Spleen (tissue), 11 donors: ENCODE results near the gene BMPR1A. TPM values are rescaled to one million over a fixed set of nuclear protein-coding genes. Genes with fewer than 3 reads are reported as not detected.
A peak's percentile ranks its signal among the peaks of the same experiment; 100 is the strongest.

Source experiments
- DNase-seq: peaks from one replicate; pipeline ENCODE4 v3.0.0-alpha.2; 2020
- H3K27ac ChIP-seq, 8 donors: fragments of 200-600 bp; sonication (generic) in 7 of 8; 1 replicate in 4 of 8; 2 replicates in 4 of 8; pipeline versions ENCODE4 v1.5.0 to v1.8.0; 2016 to 2021; ENCODE audit warnings: inconsistent platforms in 4 of 8, mild to moderate bottlenecking in 4 of 8, moderate library complexity in 1 of 8
- H3K27me3 ChIP-seq, 7 donors: fragments of 200-600 bp; sonication (generic) in 6 of 7; replicated peaks in 1 of 7; 1 replicate in 4 of 7; 2 replicates in 3 of 7; pipeline versions ENCODE4 v1.5.0 to v1.8.0; 2016 to 2021; ENCODE audit warnings: inconsistent platforms in 3 of 7, mild to moderate bottlenecking in 1 of 7
- H3K36me3 ChIP-seq, 6 donors: fragments of 200-600 bp; sonication (generic) in 5 of 6; 1 replicate in 4 of 6; 2 replicates in 2 of 6; pipeline versions ENCODE4 v1.5.0 to v1.8.0; 2016 to 2021; ENCODE audit warnings: inconsistent platforms in 2 of 6
- H3K4me1 ChIP-seq, 6 donors: fragments of 200-600 bp; sonication (generic) in 5 of 6; 1 replicate in 3 of 6; 2 replicates in 3 of 6; pipeline versions ENCODE4 v1.5.0 to v1.8.0; 2016 to 2021; ENCODE audit warnings: inconsistent platforms in 3 of 6
- H3K4me3 ChIP-seq, 8 donors: fragments of 200-600 bp; sonication (generic) in 7 of 8; 1 replicate in 4 of 8; 2 replicates in 4 of 8; pipeline versions ENCODE4 v1.5.0 to v1.8.0; 2016 to 2021; ENCODE audit warnings: inconsistent platforms in 4 of 8, mild to moderate bottlenecking in 4 of 8, moderate library complexity in 2 of 8
- H3K9me3 ChIP-seq, 8 donors: fragments of 200-600 bp; sonication (generic) in 7 of 8; 1 replicate in 4 of 8; 2 replicates in 4 of 8; pipeline versions ENCODE4 v1.5.0 to v1.8.0; 2016 to 2021; ENCODE audit warnings: inconsistent platforms in 4 of 8
- CTCF ChIP-seq, 11 experiments: fragments of 200-600 bp in 7 of 11; fragments of 450-650 bp in 4 of 11; sonication (generic) in 4 of 11; IDR thresholded peaks in 8 of 11; conservative IDR thresholded peaks in 3 of 11; 1 replicate in 7 of 11; 2 replicates in 4 of 11; pipeline versions ENCODE4 v1.4.0 to v1.8.0; 2016 to 2021; ENCODE audit warnings: antibody characterized with exemption in 11 of 11, inconsistent platforms in 4 of 11, mild to moderate bottlenecking in 1 of 11
- POLR2A ChIP-seq, 3 donors: fragments of 450-650 bp; IDR thresholded peaks; one replicate each; pipeline ENCODE4 v1.5.1; 2017; ENCODE audit warnings: antibody characterized with exemption in 3 of 3, mild to moderate bottlenecking in 1 of 3
- POLR2AphosphoS5 ChIP-seq, 3 donors: sonication (generic); formaldehyde crosslinking; IDR thresholded peaks; one replicate each; pipeline ENCODE4 v1.5.1; 2017; ENCODE audit warnings: antibody characterized with exemption in 3 of 3
- WGBS, 5 donors: extraction: QIAGEN DNeasy Blood & Tissue Kit in 3 of 5; methylation state at CpG; one replicate each; pipeline versions ENCODE4 v1.1.5 to v1.1.7; 2013 to 2018; 5-methylcytosine and 5-hydroxymethylcytosine counted together
- intact Hi-C: fragments of 100-400 bp; cut with DNase I; formaldehyde crosslinking; loops from one replicate; pipeline ENCODE4 v1.15.0; 2023; ENCODE audit warnings: low total_unique reads
- polyA plus RNA-seq, 3 donors: library from polyadenylated mRNA; stranded (reverse); fragments of 200-250 nt; gene quantifications; one replicate each; pipeline ENCODE4 v1.2.1, GENCODE V29; 2013
- total RNA-seq, 7 donors: library from RNA; depleted of rRNA in 3 of 7; stranded (reverse); fragments of >200 nt in 3 of 7; fragmentation: NEBNext Ultra II Directional in 4 of 7; extraction: Animal tissue kit (Norgen Biotek cat#: 25700) in 4 of 7; gene quantifications; one replicate each; pipeline versions ENCODE4 v1.1.0 to v1.2.1, GENCODE V29; 2016 to 2021
- donor health status: healthy with polysubstance abuse.
- donor health status: DM: no; HTN: no; CAD: no; lungs with moderate emphysema.
- donor health status: DM: no; HTN: no; CAD: no.
- donor health status: Bipolar disorder and iron deficiency.
- donor health status: healthy.
- donor health status: DM: no; HTN: no; CAD: no.
- donor health status: DM: yes; HTN: yes; CAD: no.

BMPR1A gene
- total and polyA plus RNA-seq, 10 donors, result 1.3 to 17.9 (median 10.2) TPM

- H3K4me1 ChIP-seq, result no peaks in the 10 kb centered on the region
- H3K36me3 ChIP-seq, result peaks cover 0 to 13% (median 0%) of the 10 kb centered on the region in 6 donors
- H3K4me3 ChIP-seq, result no peak overlapping the region
- DNase-seq, result no peak
- 62 to 73% (median 71%) methylated on average over 4 of the region's 4 CpGs for WGBS, 5 donors
- TF ChIP-seq POLR2AphosphoS5 (IDR thresholded peaks at IDR 0.05) (no peak), CTCF (IDR thresholded peaks at IDR 0.05 in 8 of 11, conservative IDR thresholded peaks at IDR 0.05 in 3 of 11) (no peak), POLR2A (IDR thresholded peaks at IDR 0.05) (no peak)
- intact Hi-C loops, result loop anchor here (10.0 kb wide), 1 partner anchor 194 kb away; no protein-coding TSS in a partner anchor
- no peak overlapping the region for H3K27ac ChIP-seq
- H3K9me3 ChIP-seq, result no peaks in the 10 kb centered on the region
- H3K27me3 ChIP-seq, result peaks cover 0 to 20% (median 0%) of the 10 kb centered on the region in 7 donors
Observed at GRCh38 chr10:86898511-86898910, 142.1 kb downstream of the BMPR1A start.

- Histone ChIP-seq H3K4me1 (no peaks in the 10 kb centered on the region), H3K36me3 (peaks cover 0 to 13% (median 0%) of the 10 kb centered on the region in 6 donors), H3K27me3 (peaks cover 0 to 20% (median 0%) of the 10 kb centered on the region in 7 donors), H3K4me3 (no peak overlapping the region), H3K9me3 (no peaks in the 10 kb centered on the region), H3K27ac (no peak overlapping the region)
- intact Hi-C loops, result loop anchor here (10.0 kb wide), 1 partner anchor 194 kb away; no protein-coding TSS in a partner anchor
- 63 to 70% (median 66%) methylated on average over 6 of the region's 6 CpGs for WGBS, 5 donors
- TF ChIP-seq POLR2A (IDR thresholded peaks at IDR 0.05), result no peak
- no peak for TF ChIP-seq POLR2AphosphoS5 (IDR thresholded peaks at IDR 0.05)
- no peak for TF ChIP-seq CTCF (IDR thresholded peaks at IDR 0.05 in 8 of 11, conservative IDR thresholded peaks at IDR 0.05 in 3 of 11)
- DNase-seq, result no peak
Observed at GRCh38 chr10:86899132-86899531, 142.7 kb downstream of the BMPR1A start.

- no peak overlapping the region for H3K27ac ChIP-seq
- WGBS, 5 donors, result 20 to 23% (median 21%) methylated on average over 9 of the region's 9 CpGs
- DNase-seq, result no peak
Observed at GRCh38 chr10:86899670-86900276, 143.4 kb downstream of the BMPR1A start.

More at GRCh38 chr10:86899670-86900276, 143.4 kb downstream of the BMPR1A start:
- TF ChIP-seq CTCF (IDR thresholded peaks at IDR 0.05 in 8 of 11, conservative IDR thresholded peaks at IDR 0.05 in 3 of 11) (peak in 10 of 11 experiments; percentile 32 to 76 (median 68)), POLR2AphosphoS5 (IDR thresholded peaks at IDR 0.05) (no peak), POLR2A (IDR thresholded peaks at IDR 0.05) (no peak)
- peaks cover 0 to 20% (median 0%) of the 10 kb centered on the region in 7 donors for H3K27me3 ChIP-seq
- intact Hi-C loops, result loop anchor here (10.0 kb wide), 1 partner anchor 195 kb away; no protein-coding TSS in a partner anchor
- H3K4me1 ChIP-seq, result no peaks in the 10 kb centered on the region
- H3K36me3 ChIP-seq, result peaks cover 0 to 13% (median 0%) of the 10 kb centered on the region in 6 donors
- H3K4me3 ChIP-seq, result no peak overlapping the region
- H3K9me3 ChIP-seq, result no peaks in the 10 kb centered on the region
